HepG2 (cell line): ENCODE results near the gene ADAM10. TPM values are rescaled to one million over a fixed set of nuclear protein-coding genes. Genes with fewer than 3 reads are reported as not detected.

Experiments
- FOXO1 ChIP-seq: sonication (generic); formaldehyde crosslinking; IDR thresholded peaks from 2 replicates; pipeline ENCODE4 v1.4.0; 2020; ENCODE audit warnings: missing genetic modification reagents
- JARID2 ChIP-seq: sonication (generic); formaldehyde crosslinking; IDR thresholded peaks from 2 replicates; pipeline ENCODE4 v1.8.1; 2023; ENCODE audit warnings: missing genetic modification reagents, inconsistent platforms; ENCODE audit not compliant: insufficient replicate concordance
- NFIB ChIP-seq: sonication (generic); formaldehyde crosslinking; IDR thresholded peaks from 2 replicates; pipeline ENCODE4 v1.9.0; 2021; ENCODE audit warnings: missing genetic modification reagents, mild to moderate bottlenecking, borderline replicate concordance
- PRPF4 ChIP-seq: fragments of 200-400 bp; formaldehyde crosslinking; IDR thresholded peaks from 2 replicates; pipeline ENCODE4 v1.6.1; 2016; ENCODE audit warnings: low read length, low read depth; ENCODE audit not compliant: poor library complexity, severe bottlenecking
- RBM39 ChIP-seq: fragments of 200-400 bp; formaldehyde crosslinking; IDR thresholded peaks from one replicate; pipeline ENCODE4 v1.6.1; 2018; ENCODE audit warnings: antibody characterized with exemption, mild to moderate bottlenecking, low read depth, low read length; ENCODE audit not compliant: poor library complexity, severe bottlenecking
- SOX13 ChIP-seq, 3 experiments: fragments of 450-650 bp in 1 of 3; sonication (generic) in 1 of 3; formaldehyde crosslinking in 1 of 3; IDR thresholded peaks in 2 of 3; conservative IDR thresholded peaks in 1 of 3; 2 replicates each; pipeline versions ENCODE4 v1.5.0 to v1.6.1; 2016 to 2020; ENCODE audit warnings: antibody characterized with exemption in 1 of 3, mild to moderate bottlenecking in 1 of 3, missing compliant biosample characterization in 1 of 3, missing genetic modification reagents in 1 of 3, moderate library complexity in 1 of 3
- SOX6 ChIP-seq, 2 experiments: fragments of 450-650 bp in 1 of 2; sonication (generic) in 1 of 2; formaldehyde crosslinking in 1 of 2; IDR thresholded peaks; 2 replicates each; pipeline versions ENCODE4 v1.4.0 to v1.6.1; 2017 to 2020; ENCODE audit warnings: antibody characterized with exemption in 1 of 2, mild to moderate bottlenecking in 1 of 2, missing genetic modification reagents in 1 of 2
- ZNF121 ChIP-seq: sonication (generic); formaldehyde crosslinking; IDR thresholded peaks from 2 replicates; pipeline ENCODE4 v1.5.0; 2020; ENCODE audit warnings: mild to moderate bottlenecking, missing genetic modification reagents
- ZNF496 ChIP-seq: sonication (generic); formaldehyde crosslinking; IDR thresholded peaks from 2 replicates; pipeline ENCODE4 v1.8.1; 2023; ENCODE audit warnings: mild to moderate bottlenecking, moderate library complexity, missing genetic modification reagents; ENCODE audit not compliant: insufficient replicate concordance
- ZSCAN30 ChIP-seq: sonication (generic); formaldehyde crosslinking; IDR thresholded peaks from 2 replicates; pipeline ENCODE4 v1.5.0; 2020; ENCODE audit warnings: mild to moderate bottlenecking, missing genetic modification reagents
- polyA plus RNA-seq, 8 experiments: library from polyadenylated mRNA; depleted of rRNA in 3 of 8; stranded (reverse) in 7 of 8; unstranded in 1 of 8; fragments of >200 nt; fragmentation: Illumina TruSeq in 4 of 8; extraction: Trizol in 4 of 8; gene quantifications; 2 replicates each; pipeline versions ENCODE4 v1.2.1 to v1.2.3, GENCODE V29; 2011 to 2016; ENCODE audit warnings: low read depth in 4 of 8, missing spikeins in 1 of 8, mixed read lengths in 1 of 8; ENCODE audit not compliant: insufficient read depth in 1 of 8
- total RNA-seq, 5 experiments: library from RNA; depleted of rRNA; stranded (reverse); fragments of >200 nt; fragmentation: Illumina TruSeq; extraction: Trizol; gene quantifications; 2 replicates each; pipeline ENCODE4 v1.2.3, GENCODE V29; 2016; ENCODE audit warnings: low read depth in 1 of 5
- TF ChIP-seq, protein P1 (sequence below): sonication (generic); formaldehyde crosslinking; IDR thresholded peaks from 2 replicates; pipeline ENCODE4 v1.4.0; 2020; ENCODE audit warnings: missing genetic modification reagents, borderline replicate concordance
- TF ChIP-seq, protein P2 (sequence below): sonication (generic); formaldehyde crosslinking; IDR thresholded peaks from 2 replicates; pipeline ENCODE4 v1.9.0; 2021; ENCODE audit warnings: missing genetic modification reagents, borderline replicate concordance
- TF ChIP-seq, protein P3 (sequence below): sonication (generic); formaldehyde crosslinking; conservative IDR thresholded peaks from 2 replicates; pipeline ENCODE4 v1.4.0; 2020; ENCODE audit warnings: missing genetic modification reagents

Gene ADAM10
- total and polyA plus RNA-seq, 2 of the 13 experiments (the other 11 are each of a cell fraction or from before 2014, with no cell fraction given), result 92.7 to 125 TPM

DNA sequence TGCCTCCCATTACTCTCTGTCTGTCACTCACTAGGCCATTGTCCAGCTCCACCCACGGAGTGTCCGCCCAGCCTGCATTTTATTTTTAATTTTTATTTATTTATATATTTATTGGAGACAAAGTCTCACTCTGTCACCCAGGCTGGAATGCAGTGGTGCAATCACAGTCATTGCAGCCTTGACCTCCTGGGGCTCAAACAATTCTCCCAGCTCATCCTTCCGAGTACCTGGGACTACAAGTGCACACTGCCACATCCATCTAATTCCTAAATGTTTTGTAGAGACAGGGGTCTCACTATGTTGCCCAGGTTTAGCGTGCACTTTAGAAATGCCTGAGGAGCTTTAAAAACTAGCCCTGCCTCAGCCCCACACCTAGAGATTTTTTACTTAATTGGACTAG is 176.2 kb downstream of the ADAM10 start (continued):
- TF ChIP-seq, protein P1, sequence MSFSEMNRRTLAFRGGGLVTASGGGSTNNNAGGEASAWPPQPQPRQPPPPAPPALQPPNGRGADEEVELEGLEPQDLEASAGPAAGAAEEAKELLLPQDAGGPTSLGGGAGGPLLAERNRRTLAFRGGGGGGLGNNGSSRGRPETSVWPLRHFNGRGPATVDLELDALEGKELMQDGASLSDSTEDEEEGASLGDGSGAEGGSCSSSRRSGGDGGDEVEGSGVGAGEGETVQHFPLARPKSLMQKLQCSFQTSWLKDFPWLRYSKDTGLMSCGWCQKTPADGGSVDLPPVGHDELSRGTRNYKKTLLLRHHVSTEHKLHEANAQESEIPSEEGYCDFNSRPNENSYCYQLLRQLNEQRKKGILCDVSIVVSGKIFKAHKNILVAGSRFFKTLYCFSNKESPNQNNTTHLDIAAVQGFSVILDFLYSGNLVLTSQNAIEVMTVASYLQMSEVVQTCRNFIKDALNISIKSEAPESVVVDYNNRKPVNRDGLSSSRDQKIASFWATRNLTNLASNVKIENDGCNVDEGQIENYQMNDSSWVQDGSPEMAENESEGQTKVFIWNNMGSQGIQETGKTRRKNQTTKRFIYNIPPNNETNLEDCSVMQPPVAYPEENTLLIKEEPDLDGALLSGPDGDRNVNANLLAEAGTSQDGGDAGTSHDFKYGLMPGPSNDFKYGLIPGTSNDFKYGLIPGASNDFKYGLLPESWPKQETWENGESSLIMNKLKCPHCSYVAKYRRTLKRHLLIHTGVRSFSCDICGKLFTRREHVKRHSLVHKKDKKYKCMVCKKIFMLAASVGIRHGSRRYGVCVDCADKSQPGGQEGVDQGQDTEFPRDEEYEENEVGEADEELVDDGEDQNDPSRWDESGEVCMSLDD (CRISPR knock-in tag), result no peak
- TF ChIP-seq SOX6 (IDR thresholded peaks at IDR 0.05), result no peak
- peak; percentile 44 for TF ChIP-seq SOX6 (CRISPR knock-in tag; IDR thresholded peaks at IDR 0.05)
- TF ChIP-seq ZNF121 (CRISPR knock-in tag), result peak; percentile 97
- TF ChIP-seq ZNF496 (CRISPR knock-in tag), result no peak
- TF ChIP-seq, protein P2, sequence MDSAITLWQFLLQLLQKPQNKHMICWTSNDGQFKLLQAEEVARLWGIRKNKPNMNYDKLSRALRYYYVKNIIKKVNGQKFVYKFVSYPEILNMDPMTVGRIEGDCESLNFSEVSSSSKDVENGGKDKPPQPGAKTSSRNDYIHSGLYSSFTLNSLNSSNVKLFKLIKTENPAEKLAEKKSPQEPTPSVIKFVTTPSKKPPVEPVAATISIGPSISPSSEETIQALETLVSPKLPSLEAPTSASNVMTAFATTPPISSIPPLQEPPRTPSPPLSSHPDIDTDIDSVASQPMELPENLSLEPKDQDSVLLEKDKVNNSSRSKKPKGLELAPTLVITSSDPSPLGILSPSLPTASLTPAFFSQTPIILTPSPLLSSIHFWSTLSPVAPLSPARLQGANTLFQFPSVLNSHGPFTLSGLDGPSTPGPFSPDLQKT (CRISPR knock-in tag), result no peak
- no peak for TF ChIP-seq JARID2 (CRISPR knock-in tag)
- TF ChIP-seq FOXO1 (CRISPR knock-in tag), result peak; percentile 48; the same call in 1 of the 2 replicates
- TF ChIP-seq SOX13 (IDR thresholded peaks at IDR 0.05), result no peak
- peak in 1 of 2 experiments; percentile 78; a peak in 2 of 4 replicates for TF ChIP-seq SOX13 (CRISPR knock-in tag; conservative IDR thresholded peaks at IDR 0.05 in 1 of 2, IDR thresholded peaks at IDR 0.05 in 1 of 2)
- TF ChIP-seq PRPF4, result no peak
- no peak for TF ChIP-seq NFIB
- TF ChIP-seq, protein P3, sequence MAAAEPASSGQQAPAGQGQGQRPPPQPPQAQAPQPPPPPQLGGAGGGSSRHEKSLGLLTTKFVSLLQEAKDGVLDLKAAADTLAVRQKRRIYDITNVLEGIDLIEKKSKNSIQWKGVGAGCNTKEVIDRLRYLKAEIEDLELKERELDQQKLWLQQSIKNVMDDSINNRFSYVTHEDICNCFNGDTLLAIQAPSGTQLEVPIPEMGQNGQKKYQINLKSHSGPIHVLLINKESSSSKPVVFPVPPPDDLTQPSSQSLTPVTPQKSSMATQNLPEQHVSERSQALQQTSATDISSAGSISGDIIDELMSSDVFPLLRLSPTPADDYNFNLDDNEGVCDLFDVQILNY (CRISPR knock-in tag), result no peak
- TF ChIP-seq RBM39, result no peak
- TF ChIP-seq ZSCAN30 (CRISPR knock-in tag), result no peak
- TF ChIP-seq, all 625 proteins: peak for 37
